GM12878 (cell line): ENCODE results near the gene MSRB1.

ENCODE experiments used
- CREB1 ChIP-seq: IDR thresholded peaks from 2 replicates; pipeline ENCODE4 v1.6.1; 2012; ENCODE audit warnings: low read depth, mild to moderate bottlenecking, inconsistent platforms
- CTCF ChIP-seq, 3 experiments: IDR thresholded peaks in 2 of 3; conservative IDR thresholded peaks in 1 of 3; 2 replicates each; pipeline ENCODE4 v1.5.1; 2011; ENCODE audit warnings: low read depth in 3 of 3, low read length in 3 of 3, mild to moderate bottlenecking in 3 of 3, control low read depth in 2 of 3, moderate library complexity in 2 of 3, inconsistent platforms in 1 of 3, mixed read lengths in 1 of 3; ENCODE audit not compliant: control insufficient read depth in 2 of 3, insufficient read depth in 1 of 3; ENCODE audit errors: extremely low read depth in 1 of 3
- EGR1 ChIP-seq, 2 experiments: IDR thresholded peaks; 1 replicate in 1 of 2; 2 replicates in 1 of 2; pipeline ENCODE4 v1.6.1; 2011 to 2012; ENCODE audit warnings: low read depth in 2 of 2, low read length in 2 of 2, borderline replicate concordance in 1 of 2, mild to moderate bottlenecking in 1 of 2, moderate library complexity in 1 of 2
- FOXM1 ChIP-seq: IDR thresholded peaks from 2 replicates; pipeline ENCODE4 v1.6.1; 2012; ENCODE audit warnings: low read depth, mild to moderate bottlenecking, inconsistent platforms, low read length, moderate library complexity
- HCFC1 ChIP-seq: fragments of 150-350 bp; IDR thresholded peaks from 2 replicates; pipeline ENCODE4 v1.6.1; 2014; ENCODE audit warnings: low read length
- NR2C2 ChIP-seq: IDR thresholded peaks from 2 replicates; pipeline ENCODE4 v1.6.1; 2011; ENCODE audit warnings: borderline replicate concordance, low read depth; ENCODE audit not compliant: control insufficient read depth, insufficient read length
- NRF1 ChIP-seq: conservative IDR thresholded peaks from 2 replicates; pipeline ENCODE4 v1.6.1; 2011; ENCODE audit warnings: mild to moderate bottlenecking, low read depth, low read length, improper control_type of control experiment
- POLR2A ChIP-seq: IDR thresholded peaks from 2 replicates; pipeline ENCODE4 v1.6.1; 2011; ENCODE audit warnings: low read depth, mild to moderate bottlenecking, low read length
- RAD21 ChIP-seq: IDR thresholded peaks from 2 replicates; pipeline ENCODE4 v1.6.1; 2011; ENCODE audit warnings: mild to moderate bottlenecking, low read depth, low read length, moderate library complexity; ENCODE audit not compliant: insufficient read depth
- ZZZ3 ChIP-seq: IDR thresholded peaks from 2 replicates; pipeline ENCODE4 v1.6.1; 2011; ENCODE audit warnings: low read depth; ENCODE audit not compliant: control insufficient read depth, insufficient read length

- TF ChIP-seq CTCF (IDR thresholded peaks at IDR 0.05 in 2 of 3, conservative IDR thresholded peaks at IDR 0.05 in 1 of 3; ENCODE audit: control insufficient read depth in 2 of 3, extremely low read depth in 1 of 3, insufficient read depth in 1 of 3, low read depth in 3 of 3, low read length in 3 of 3) (no peak), POLR2A (no peak), EGR1 (IDR thresholded peaks at IDR 0.05; ENCODE audit: borderline replicate concordance in 1 of 2, low read depth in 2 of 2, low read length in 2 of 2) (no peak), CREB1 (no peak), NRF1 (no peak), FOXM1 (no peak), ZZZ3 (no peak), NR2C2 (no peak), HCFC1 (no peak), RAD21 (no peak)
Measured at GRCh38 chr16:1929105-1929504, 13.9 kb downstream of the MSRB1 start.
